Activated gamma-delta T cell treated with anti-CD3 and anti-CD28 coated beads, Interleukin-2, amount 50 U/mL, for 16 hours (primary cell): ENCODE results near the gene CKAP5.
"Not testable (repeated sequence)": the region's sequence is repeated elsewhere in the genome, so short reads cannot be mapped to it uniquely, and the experiment has no call there.

Source experiments
- DNase-seq: peaks from one replicate; pipeline ENCODE4 v3.0.0-alpha.2; 2020; ENCODE audit warnings: low read depth

Gene CKAP5

GRCh38 chr11:46726206-46726862, 119.7 kb downstream of the CKAP5 start:
- DNase-seq, result no peak

- no peak for DNase-seq
Measured at GRCh38 chr11:46725338-46726205, 120.5 kb downstream of the CKAP5 start.

- no peak for DNase-seq
Measured at GRCh38 chr11:46724088-46724487, 122.0 kb downstream of the CKAP5 start.

GRCh38 chr11:46723359-46723680, 122.8 kb downstream of the CKAP5 start:
- DNase-seq, result no peak

- DNase-seq, result no peak
Measured at GRCh38 chr11:46722566-46723358, 123.3 kb downstream of the CKAP5 start.

- DNase-seq, result no peak
Measured at GRCh38 chr11:46721286-46721685, 124.8 kb downstream of the CKAP5 start.

- no peak for DNase-seq
Measured at GRCh38 chr11:46719543-46720218, 126.4 kb downstream of the CKAP5 start.

- no peak for DNase-seq
Measured at GRCh38 chr11:46719048-46719542, 127.0 kb downstream of the CKAP5 start, which contains the start of gene F2. F2 (plus strand) TSS chr11:46719213; CDS start chr11:46719236, 23 bp downstream.

- DNase-seq, result no peak
Measured at GRCh38 chr11:46718155-46719019, 127.7 kb downstream of the CKAP5 start.

GRCh38 chr11:46717825-46718154, 128.3 kb downstream of the CKAP5 start:
- DNase-seq, result not testable (repeated sequence)

- no peak for DNase-seq
Measured at GRCh38 chr11:46712874-46713576, 133.1 kb downstream of the CKAP5 start.

GRCh38 chr11:46711303-46711702, 134.8 kb downstream of the CKAP5 start:
- DNase-seq, result no peak

- DNase-seq, result no peak
Measured at GRCh38 chr11:46710821-46711269, 135.2 kb downstream of the CKAP5 start.

GRCh38 chr11:46709351-46709750, 136.7 kb downstream of the CKAP5 start:
- DNase-seq, result not testable (repeated sequence)

- DNase-seq, result no peak
Measured at GRCh38 chr11:46706886-46707285, 139.2 kb downstream of the CKAP5 start.

GRCh38 chr11:46705070-46705688, 140.9 kb downstream of the CKAP5 start:
- no peak for DNase-seq

- no peak for DNase-seq
Measured at GRCh38 chr11:46701078-46701654, 144.9 kb downstream of the CKAP5 start.

- peak; percentile 99 for DNase-seq
Measured at GRCh38 chr11:46700241-46701077, 145.6 kb downstream of the CKAP5 start, which contains the start of the genes ARHGAP1 and ZNF408. ARHGAP1 (minus strand) TSS chr11:46700619; CDS start chr11:46696107, 4,512 bp downstream. ZNF408 (plus strand) TSS chr11:46701031; CDS start chr11:46701048, 17 bp downstream.
